ENCODE data around the gene PPP2R2C. TPM values are rescaled to one million over a fixed set of nuclear protein-coding genes. Genes with fewer than 3 reads are reported as not detected.

Gene PPP2R2C
- total and polyA plus RNA-seq, 10 of the 15 experiments (the other 5 are each of a cell fraction or from before 2014, with no cell fraction given), result 0.13 to 0.15 TPM; not detected in 8

DNA sequence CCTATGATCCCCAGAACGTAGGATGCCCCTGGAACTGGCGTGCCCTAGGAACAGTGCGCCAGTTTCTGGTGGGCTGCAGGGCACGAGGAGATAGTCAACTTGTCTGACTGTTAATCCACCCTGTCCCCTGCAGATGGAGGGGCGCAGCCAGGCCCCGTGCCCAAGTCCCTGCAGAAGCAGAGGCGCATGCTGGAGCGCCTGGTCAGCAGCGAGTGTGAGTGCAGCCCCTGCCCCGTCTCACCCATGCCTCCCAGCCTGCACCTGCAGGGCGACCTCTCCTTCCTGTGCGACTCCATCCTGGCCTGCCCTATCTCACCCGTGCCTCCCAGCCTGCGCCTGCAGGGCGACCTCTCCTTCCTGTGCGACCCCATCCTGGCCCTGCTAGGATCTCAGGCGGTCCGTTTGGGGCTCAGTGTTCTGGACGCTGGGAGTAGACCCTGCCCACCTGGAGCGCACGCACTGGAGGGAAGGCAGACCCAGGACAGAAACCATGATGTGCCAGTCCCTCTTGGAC lies 180.6 kb downstream of the PPP2R2C start:
- Histone ChIP-seq H2AFZ (ENCODE audit: control insufficient read depth, low read depth, low read length) (no peak overlapping the region), H3K4me2 (ENCODE audit: control insufficient read depth, insufficient read depth) (no peak overlapping the region), H3K36me3 (ENCODE audit: control insufficient read depth in 2 of 2, insufficient read depth in 2 of 2, low read length in 1 of 2) (no peaks in the 10 kb centered on the region), H3K27ac (ENCODE audit: control insufficient read depth, insufficient read depth) (no peak overlapping the region), H3K27me3 (replicated peaks in 1 of 2; ENCODE audit: control insufficient read depth in 2 of 2, insufficient read depth in 2 of 2, low read length in 1 of 2) (no peaks in the 10 kb centered on the region), H3K4me3 (no peak overlapping the region), H3K79me2 (ENCODE audit: control insufficient read depth, insufficient read depth, low read length) (no peaks in the 10 kb centered on the region), H3K4me1 (ENCODE audit: control insufficient read depth, insufficient read depth, low read length) (no peaks in the 10 kb centered on the region), H3K9me3 (replicated peaks; ENCODE audit: control insufficient read depth, insufficient read depth, low read length) (no peaks in the 10 kb centered on the region), H4K20me1 (ENCODE audit: control insufficient read depth, insufficient read depth) (no peaks in the 10 kb centered on the region), H3K9ac (ENCODE audit: control insufficient read depth, insufficient read depth, low read length) (no peak overlapping the region)
- ChIA-PET RAD21 (ENCODE audit: unreplicated experiment) (no interaction called here), CTCF (no interaction called here), POLR2A (no interaction called here), SMC1A (ENCODE audit: uncharacterized antibody, unreplicated experiment) (no interaction called here)
- DNase-seq (ENCODE audit: low read depth, low spot score), result no peak
- TF ChIP-seq ZNF217 (IDR thresholded peaks at IDR 0.05), result no peak
- TF ChIP-seq, protein P1, sequence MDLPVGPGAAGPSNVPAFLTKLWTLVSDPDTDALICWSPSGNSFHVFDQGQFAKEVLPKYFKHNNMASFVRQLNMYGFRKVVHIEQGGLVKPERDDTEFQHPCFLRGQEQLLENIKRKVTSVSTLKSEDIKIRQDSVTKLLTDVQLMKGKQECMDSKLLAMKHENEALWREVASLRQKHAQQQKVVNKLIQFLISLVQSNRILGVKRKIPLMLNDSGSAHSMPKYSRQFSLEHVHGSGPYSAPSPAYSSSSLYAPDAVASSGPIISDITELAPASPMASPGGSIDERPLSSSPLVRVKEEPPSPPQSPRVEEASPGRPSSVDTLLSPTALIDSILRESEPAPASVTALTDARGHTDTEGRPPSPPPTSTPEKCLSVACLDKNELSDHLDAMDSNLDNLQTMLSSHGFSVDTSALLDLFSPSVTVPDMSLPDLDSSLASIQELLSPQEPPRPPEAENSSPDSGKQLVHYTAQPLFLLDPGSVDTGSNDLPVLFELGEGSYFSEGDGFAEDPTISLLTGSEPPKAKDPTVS (IDR thresholded peaks at IDR 0.05; ENCODE audit: low read depth, low read length), result no peak
- no peak for TF ChIP-seq NFIC (IDR thresholded peaks at IDR 0.05; ENCODE audit: low read depth, low read length)
- no peak for TF ChIP-seq EP300 (IDR thresholded peaks at IDR 0.05; ENCODE audit: borderline replicate concordance in 1 of 2, control insufficient read depth in 1 of 2, low read depth in 2 of 2, low read length in 2 of 2)
- TF ChIP-seq SPI1 (IDR thresholded peaks at IDR 0.05; ENCODE audit: borderline replicate concordance, insufficient read depth, low read depth, low read length), result no peak
- TF ChIP-seq ZZZ3 (IDR thresholded peaks at IDR 0.05; ENCODE audit: control insufficient read depth, insufficient read length, low read depth), result no peak
- no peak for TF ChIP-seq SMAD5 (IDR thresholded peaks at IDR 0.05; ENCODE audit: low read depth)
- TF ChIP-seq MYB (IDR thresholded peaks at IDR 0.05; ENCODE audit: borderline replicate concordance, low read depth, low read length), result no peak
- TF ChIP-seq TBL1XR1 (IDR thresholded peaks at IDR 0.05; ENCODE audit: low read depth, low read length), result no peak
- TF ChIP-seq JUND (IDR thresholded peaks at IDR 0.05; ENCODE audit: low read depth, low read length), result no peak
- TF ChIP-seq FOXM1 (IDR thresholded peaks at IDR 0.05; ENCODE audit: low read depth, low read length), result no peak
- no peak for TF ChIP-seq ZNF622 (IDR thresholded peaks at IDR 0.05)
- TF ChIP-seq RUNX3 (IDR thresholded peaks at IDR 0.05; ENCODE audit: low read length), result no peak
- TF ChIP-seq GATAD2B (conservative IDR thresholded peaks at IDR 0.05; ENCODE audit: low read depth), result no peak
- TF ChIP-seq, protein P2, sequence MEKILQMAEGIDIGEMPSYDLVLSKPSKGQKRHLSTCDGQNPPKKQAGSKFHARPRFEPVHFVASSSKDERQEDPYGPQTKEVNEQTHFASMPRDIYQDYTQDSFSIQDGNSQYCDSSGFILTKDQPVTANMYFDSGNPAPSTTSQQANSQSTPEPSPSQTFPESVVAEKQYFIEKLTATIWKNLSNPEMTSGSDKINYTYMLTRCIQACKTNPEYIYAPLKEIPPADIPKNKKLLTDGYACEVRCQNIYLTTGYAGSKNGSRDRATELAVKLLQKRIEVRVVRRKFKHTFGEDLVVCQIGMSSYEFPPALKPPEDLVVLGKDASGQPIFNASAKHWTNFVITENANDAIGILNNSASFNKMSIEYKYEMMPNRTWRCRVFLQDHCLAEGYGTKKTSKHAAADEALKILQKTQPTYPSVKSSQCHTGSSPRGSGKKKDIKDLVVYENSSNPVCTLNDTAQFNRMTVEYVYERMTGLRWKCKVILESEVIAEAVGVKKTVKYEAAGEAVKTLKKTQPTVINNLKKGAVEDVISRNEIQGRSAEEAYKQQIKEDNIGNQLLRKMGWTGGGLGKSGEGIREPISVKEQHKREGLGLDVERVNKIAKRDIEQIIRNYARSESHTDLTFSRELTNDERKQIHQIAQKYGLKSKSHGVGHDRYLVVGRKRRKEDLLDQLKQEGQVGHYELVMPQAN (conservative IDR thresholded peaks at IDR 0.05), result no peak
- TF ChIP-seq NBN (IDR thresholded peaks at IDR 0.05), result no peak
- no peak for TF ChIP-seq YY1 (IDR thresholded peaks at IDR 0.05; ENCODE audit: low read depth, low read length)
- no peak for ATAC-seq
- WGBS (ENCODE audit: insufficient coverage, insufficient replicate concordance, low lambda C conversion rate, missing lambda C conversion rate), result 50% methylated on average over 14 of the region's 21 CpGs
- BruUV-seq (replicated peaks), result no TSS peak
- FAIRE-seq, result no peak
- in situ Hi-C loops (cut with MboI), result no loop called here
- intact Hi-C loops (cut with micrococcal nuclease; ENCODE audit: unreplicated experiment), result no loop called here

Data from GM12878 (cell line).